ENCODE data around the gene CSNK1G1.

DNA sequence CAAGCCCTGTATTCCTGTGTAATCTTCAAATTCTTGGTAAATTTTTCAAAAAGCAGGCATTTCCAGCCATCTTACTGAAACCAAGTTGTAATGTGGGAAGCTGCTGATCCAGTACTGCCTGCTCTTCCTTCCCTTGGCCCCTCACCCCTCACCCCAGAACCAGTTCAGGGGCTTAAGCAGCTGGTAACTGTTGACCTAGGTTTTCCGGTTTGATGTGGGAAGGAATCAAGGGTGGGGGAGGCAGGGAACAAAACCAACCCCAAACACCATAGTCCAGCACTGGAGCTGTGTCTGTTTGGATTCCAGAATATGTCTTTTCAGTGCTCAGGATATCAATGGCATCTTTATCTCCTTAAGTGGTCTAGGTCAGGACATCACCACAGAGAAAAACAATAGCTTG is 233.5 kb downstream of the CSNK1G1 start:
- TF ChIP-seq CTCF (IDR thresholded peaks at IDR 0.05; ENCODE audit: poor library complexity, severe bottlenecking) (no peak), TAF1 (IDR thresholded peaks at IDR 0.05; ENCODE audit: low read depth) (no peak), MXI1 (conservative IDR thresholded peaks at IDR 0.05; ENCODE audit: poor library complexity, severe bottlenecking) (no peak), POLR2AphosphoS5 (IDR thresholded peaks at IDR 0.05) (no peak), RAD21 (conservative IDR thresholded peaks at IDR 0.05) (no peak), EP300 (conservative IDR thresholded peaks at IDR 0.05; ENCODE audit: poor library complexity, severe bottlenecking) (no peak)
